H1 (cell line): ENCODE measurements around the gene SSBP3. TPM values are rescaled to one million over a fixed set of nuclear protein-coding genes. Genes with fewer than 3 reads are reported as not detected.
A peak's percentile ranks its signal among the peaks of the same experiment; 100 is the strongest.

Experiments
- CTCF ChIA-PET: fragments of 300-600 bp; sonication (Branson Sonifier 250); formaldehyde crosslinking; loops from one replicate; lab custom pipeline; 2021; ENCODE audit not compliant: partially characterized antibody; lab: Charles Lee
- POLR2A ChIA-PET: fragments of 300-600 bp; sonication (Branson Sonifier 250); formaldehyde crosslinking; loops from one replicate; lab custom pipeline; 2021; ENCODE audit warnings: inconsistent platforms; ENCODE audit not compliant: partially characterized antibody; lab: Charles Lee
- DNase-seq, 2 experiments: peaks; one replicate each; pipeline versions ENCODE4 v3.0.0 to v3.0.0-alpha.2; 2010 to 2022; ENCODE audit warnings: low spot score in 2 of 2, low read depth in 1 of 2, mixed read lengths in 1 of 2
- FAIRE-seq: peaks from 2 replicates; lab custom pipeline; 2011; peaks lifted over from hg19 to GRCh38; lab: Jason Lieb, UNC
- H2AFZ ChIP-seq: 2 replicates; pipeline ENCODE4 v1.8.1; 2012; ENCODE audit warnings: low read length, inconsistent platforms
- H2AK5ac ChIP-seq: 2 replicates; pipeline ENCODE4 v1.6.1; 2013; ENCODE audit warnings: low read depth, low read length
- H2BK120ac ChIP-seq: replicated peaks from 2 replicates; pipeline ENCODE3; 2013; ENCODE audit warnings: low read depth, low read length, inconsistent platforms
- H2BK12ac ChIP-seq: 2 replicates; pipeline ENCODE4 v1.6.1; 2013; ENCODE audit warnings: low read depth, low read length
- H2BK15ac ChIP-seq: 2 replicates; pipeline ENCODE4 v1.6.1; 2013; ENCODE audit warnings: low read length
- H2BK20ac ChIP-seq: 2 replicates; pipeline ENCODE4 v1.6.1; 2013; ENCODE audit warnings: low read length
- H2BK5ac ChIP-seq: 2 replicates; pipeline ENCODE4 v1.6.1; 2013; ENCODE audit warnings: low read depth, low read length
- H3K14ac ChIP-seq: 2 replicates; pipeline ENCODE4 v1.6.1; 2013; ENCODE audit warnings: inconsistent platforms; ENCODE audit not compliant: insufficient read length
- H3K18ac ChIP-seq: 2 replicates; pipeline ENCODE4 v1.6.1; 2013; ENCODE audit warnings: low read length; ENCODE audit errors: extremely low read depth
- H3K23ac ChIP-seq: 2 replicates; pipeline ENCODE4 v1.6.1; 2013; ENCODE audit warnings: inconsistent platforms; ENCODE audit not compliant: insufficient read length
- H3K23me2 ChIP-seq: 2 replicates; pipeline ENCODE4 v1.6.1; 2013; ENCODE audit warnings: low read depth, low read length
- H3K27ac ChIP-seq: 2 replicates; pipeline ENCODE4 v1.6.1; 2011; ENCODE audit warnings: low read depth, low read length, inconsistent platforms
- H3K27me3 ChIP-seq, 4 experiments: replicated peaks in 1 of 4; 1 replicate in 1 of 4; 2 replicates in 3 of 4; pipeline versions ENCODE4 v1.6.1 to v1.8.1; 2011 to 2013; ENCODE audit warnings: low read length in 3 of 4, mild to moderate bottlenecking in 3 of 4, inconsistent platforms in 2 of 4, mixed read lengths in 2 of 4, moderate library complexity in 1 of 4; ENCODE audit not compliant: control insufficient read depth in 3 of 4, insufficient read depth in 3 of 4; ENCODE audit errors: extremely low read depth in 1 of 4
- H3K36me3 ChIP-seq, 4 experiments: 2 replicates each; pipeline versions ENCODE4 v1.6.1 to v1.8.1; 2011 to 2013; ENCODE audit warnings: mild to moderate bottlenecking in 4 of 4, low read length in 3 of 4, moderate library complexity in 2 of 4, control low read depth in 1 of 4, inconsistent platforms in 1 of 4; ENCODE audit not compliant: insufficient read depth in 4 of 4, control insufficient read depth in 2 of 4
- H3K4ac ChIP-seq: replicated peaks from 2 replicates; pipeline ENCODE3; 2013; ENCODE audit warnings: low read length, low read depth, mixed read lengths, inconsistent platforms; ENCODE audit not compliant: insufficient read length
- H3K4me1 ChIP-seq, 4 experiments: replicated peaks in 1 of 4; 1 replicate in 1 of 4; 2 replicates in 3 of 4; pipeline versions ENCODE4 v1.6.1 to v1.8.1; 2011 to 2013; ENCODE audit warnings: low read length in 3 of 4, inconsistent platforms in 2 of 4, mixed read lengths in 1 of 4; ENCODE audit not compliant: insufficient read depth in 4 of 4, control insufficient read depth in 3 of 4
- H3K4me2 ChIP-seq, 2 experiments: 2 replicates each; pipeline versions ENCODE4 v1.6.1 to v1.8.1; 2011 to 2013; ENCODE audit warnings: low read depth in 2 of 2, low read length in 2 of 2, control low read depth in 1 of 2, inconsistent platforms in 1 of 2, mild to moderate bottlenecking in 1 of 2; ENCODE audit not compliant: insufficient read depth in 1 of 2
- H3K4me3 ChIP-seq, 4 experiments: fragments of 200-600, 300-600 bp in 1 of 4; sonication (generic), shearing (Covaris generic), sonication (Bioruptor Twin) in 1 of 4; 2 replicates each; pipeline versions ENCODE4 v1.5.1 to v1.8.1; 2011 to 2016; ENCODE audit warnings: low read length in 4 of 4, low read depth in 3 of 4, control low read depth in 2 of 4, inconsistent platforms in 2 of 4, mild to moderate bottlenecking in 2 of 4, mixed read lengths in 1 of 4, moderate library complexity in 1 of 4; ENCODE audit not compliant: insufficient read depth in 2 of 4; ENCODE audit errors: extremely low read depth in 1 of 4
- H3K56ac ChIP-seq: replicated peaks from 2 replicates; pipeline ENCODE3; 2013; ENCODE audit warnings: low read depth, mild to moderate bottlenecking, mixed read lengths, low read length, inconsistent platforms; ENCODE audit not compliant: insufficient read length
- H3K79me1 ChIP-seq: 2 replicates; pipeline ENCODE4 v1.6.1; 2013; ENCODE audit warnings: low read depth, low read length, control low read depth
- H3K79me2 ChIP-seq, 2 experiments: 2 replicates each; pipeline versions ENCODE4 v1.6.1 to v1.8.1; 2012 to 2013; ENCODE audit warnings: low read length in 2 of 2, mild to moderate bottlenecking in 2 of 2, inconsistent platforms in 1 of 2; ENCODE audit not compliant: insufficient read depth in 2 of 2, control insufficient read depth in 1 of 2
- H3K9ac ChIP-seq, 4 experiments: replicated peaks in 1 of 4; 1 replicate in 1 of 4; 2 replicates in 3 of 4; pipeline versions ENCODE4 v1.6.1 to v1.8.1; 2011 to 2013; ENCODE audit warnings: low read depth in 3 of 4, low read length in 3 of 4, control low read depth in 2 of 4, mild to moderate bottlenecking in 2 of 4, moderate library complexity in 2 of 4, inconsistent platforms in 1 of 4; ENCODE audit errors: extremely low read depth in 1 of 4
- H3K9me3 ChIP-seq, 2 experiments: 2 replicates each; pipeline versions ENCODE4 v1.6.1 to v1.8.1; 2012 to 2013; ENCODE audit warnings: mild to moderate bottlenecking in 2 of 2, moderate library complexity in 2 of 2, control low read depth in 1 of 2, inconsistent platforms in 1 of 2, low read depth in 1 of 2, low read length in 1 of 2, mixed read lengths in 1 of 2; ENCODE audit not compliant: insufficient read depth in 2 of 2
- H4K20me1 ChIP-seq, 2 experiments: replicated peaks in 1 of 2; 2 replicates each; pipeline versions ENCODE3 to v1.8.1; 2011 to 2013; ENCODE audit warnings: inconsistent platforms in 2 of 2, low read length in 2 of 2, mild to moderate bottlenecking in 1 of 2; ENCODE audit not compliant: insufficient read depth in 2 of 2, control insufficient read depth in 1 of 2
- H4K5ac ChIP-seq: 2 replicates; pipeline ENCODE4 v1.6.1; 2013; ENCODE audit warnings: low read length, low read depth, mixed read lengths, inconsistent platforms; ENCODE audit not compliant: insufficient read length
- H4K8ac ChIP-seq: 2 replicates; pipeline ENCODE4 v1.8.0; 2013; ENCODE audit warnings: mild to moderate bottlenecking, moderate library complexity, low read length, inconsistent platforms; ENCODE audit not compliant: insufficient read depth; ENCODE audit errors: extremely low read depth
- H4K91ac ChIP-seq: replicated peaks from 2 replicates; pipeline ENCODE3; 2013; ENCODE audit warnings: low read length, mixed read lengths, inconsistent platforms; ENCODE audit not compliant: insufficient read length
- EP300 ChIP-seq, 2 experiments: IDR thresholded peaks; 1 replicate in 1 of 2; 2 replicates in 1 of 2; pipeline ENCODE4 v1.6.1; 2011 to 2012; ENCODE audit warnings: low read depth in 2 of 2, low read length in 2 of 2, mild to moderate bottlenecking in 2 of 2, borderline replicate concordance in 1 of 2, inconsistent platforms in 1 of 2, moderate library complexity in 1 of 2
- GTF2F1 ChIP-seq: IDR thresholded peaks from 2 replicates; pipeline ENCODE4 v1.6.1; 2012; ENCODE audit warnings: low read depth, low read length, improper control_type of control experiment, borderline replicate concordance
- HDAC6 ChIP-seq: IDR thresholded peaks from one replicate; pipeline ENCODE4 v1.7.1; 2012; ENCODE audit warnings: low read depth, mild to moderate bottlenecking, inconsistent platforms, low read length, moderate library complexity
- WGBS, 2 experiments: shearing (Covaris generic) in 1 of 2; methylation state at CpG; one replicate each; pipeline versions ENCODE4 v1.1.6 to v1.1.7; 2013 to 2015; ENCODE audit warnings: low lambda C conversion rate in 2 of 2, mixed read lengths in 2 of 2, inconsistent platforms in 1 of 2, low coverage in 1 of 2, missing lambda C conversion rate in 1 of 2; ENCODE audit not compliant: insufficient replicate concordance in 2 of 2, insufficient coverage in 1 of 2, insufficient read length in 1 of 2; ENCODE audit errors: extremely low coverage in 1 of 2, missing lambda C conversion rate in 1 of 2; 5-methylcytosine and 5-hydroxymethylcytosine counted together
- polyA plus RNA-seq, 7 experiments: library from polyadenylated mRNA; depleted of rRNA in 3 of 7; stranded (reverse) in 5 of 7; unstranded in 2 of 7; fragments of >200 nt in 5 of 7; fragments of 200-250 nt in 2 of 7; gene quantifications; 1 replicate in 5 of 7; 2 replicates in 1 of 7; 4 replicates in 1 of 7; pipeline versions ENCODE4 v1.2.1 to v1.2.3, GENCODE V29; 2011 to 2013; ENCODE audit warnings: missing spikeins in 2 of 7, mixed read lengths in 2 of 7
- total RNA-seq: library from RNA; stranded (reverse); fragmentation: NEBNext Ultra II Directional; extraction: Animal tissue kit (Norgen Biotek cat#: 25700); gene quantifications from 2 replicates; pipeline ENCODE4 v1.2.1, GENCODE V29; 2021

The SSBP3 gene
- total and polyA plus RNA-seq, 2 of the 8 experiments (the other 6 are each of a cell fraction or from before 2014, with no cell fraction given), result 99.7 to 133 TPM

- no peak overlapping the region for H2BK15ac ChIP-seq
- H3K4me1 ChIP-seq, result no peaks in the 10 kb centered on the region
- H3K79me1 ChIP-seq, result no peaks in the 10 kb centered on the region
- no peak overlapping the region for H4K91ac ChIP-seq
- no peak overlapping the region for H2AFZ ChIP-seq
- no peak overlapping the region for H2BK120ac ChIP-seq
- H3K4me2 ChIP-seq, result no peak overlapping the region
- no peaks in the 10 kb centered on the region for H3K23me2 ChIP-seq
- no peak overlapping the region for H2BK12ac ChIP-seq
- no peak overlapping the region for H3K4ac ChIP-seq
- no peaks in the 10 kb centered on the region for H3K79me2 ChIP-seq
- 85% methylated on average over 10 of the region's 10 CpGs; no CpG with 5 or more reads in 1 of the 2 experiments for WGBS, 2 experiments
- no peak overlapping the region for H3K27ac ChIP-seq
- no peaks in the 10 kb centered on the region for H3K9me3 ChIP-seq
- no peak overlapping the region for H3K56ac ChIP-seq
- H3K4me3 ChIP-seq, result no peak overlapping the region
- no peak overlapping the region for H2BK20ac ChIP-seq
- ChIA-PET CTCF (interaction anchor here (0.6 to 1.5 kb wide), 4 partner anchors 8 to 153 kb away, joined by 3 to 8 read pairs (median 4); no protein-coding TSS in a partner anchor), POLR2A (no interaction called here)
- DNase-seq (no peak), FAIRE-seq (no peak)
- no peak overlapping the region for H2BK5ac ChIP-seq
- no peak overlapping the region for H4K5ac ChIP-seq
- H4K20me1 ChIP-seq, result no peaks in the 10 kb centered on the region
- H4K8ac ChIP-seq, result no peak overlapping the region
- no peaks in the 10 kb centered on the region for H3K36me3 ChIP-seq
- no peak overlapping the region for H3K23ac ChIP-seq
- no peak overlapping the region for H3K9ac ChIP-seq
- H3K18ac ChIP-seq, result no peak overlapping the region
- H3K14ac ChIP-seq, result no peak overlapping the region
- TF ChIP-seq HDAC6, result no peak
- peak in 1 of 2 experiments; percentile 59; a peak in 1 of 3 replicates for TF ChIP-seq EP300 (IDR thresholded peaks at IDR 0.05; ENCODE audit: borderline replicate concordance in 1 of 2, low read depth in 2 of 2, low read length in 2 of 2)
- TF ChIP-seq GTF2F1, result no peak
- no peak overlapping the region for H2AK5ac ChIP-seq
- H3K27me3 ChIP-seq, result no peaks in the 10 kb centered on the region
These were observed 22.8 kb upstream of the SSBP3 start for GRCh38 chr1:54428837-54429518.
